Thymus (tissue), 14 donors: ENCODE results near the gene LMTK3. TPM values are rescaled to one million over a fixed set of nuclear protein-coding genes. Genes with fewer than 3 reads are reported as not detected.
A peak's percentile ranks its signal among the peaks of the same experiment; 100 is the strongest.

ENCODE experiments used
- DNase-seq, 9 donors: peaks; one replicate each; pipeline ENCODE4 v3.0.0-alpha.2; 2013; ENCODE audit warnings: low spot score in 9 of 9, low read depth in 6 of 9, missing footprints in 1 of 9
- H3K27ac ChIP-seq, 2 donors: one replicate each; pipeline ENCODE4 v1.5.1; 2013; ENCODE audit warnings: control low read depth in 1 of 2, low read depth in 1 of 2, low read length in 1 of 2, mild to moderate bottlenecking in 1 of 2, moderate library complexity in 1 of 2
- H3K27me3 ChIP-seq, 2 donors: one replicate each; pipeline ENCODE4 v1.5.1; 2013; ENCODE audit warnings: low read length in 1 of 2; ENCODE audit not compliant: control insufficient read depth in 2 of 2, insufficient read depth in 1 of 2
- H3K36me3 ChIP-seq, 2 donors: one replicate each; pipeline ENCODE4 v1.5.1; 2013; ENCODE audit warnings: low read length in 1 of 2, mild to moderate bottlenecking in 1 of 2, moderate library complexity in 1 of 2; ENCODE audit not compliant: control insufficient read depth in 2 of 2, insufficient read depth in 2 of 2
- H3K4me1 ChIP-seq, 2 donors: one replicate each; pipeline ENCODE4 v1.5.1; 2013; ENCODE audit warnings: low read length in 2 of 2; ENCODE audit not compliant: control insufficient read depth in 2 of 2, insufficient read depth in 2 of 2
- H3K4me3 ChIP-seq, 2 donors: one replicate each; pipeline ENCODE4 v1.5.1; 2013; ENCODE audit warnings: low read length in 2 of 2, control low read depth in 1 of 2, mild to moderate bottlenecking in 1 of 2
- H3K9me3 ChIP-seq, 2 donors: one replicate each; pipeline ENCODE4 v1.5.1; 2013; ENCODE audit warnings: low read length in 1 of 2, mild to moderate bottlenecking in 1 of 2; ENCODE audit not compliant: control insufficient read depth in 2 of 2, insufficient read depth in 1 of 2
- WGBS: extraction: QIAGEN DNeasy Blood & Tissue Kit; methylation state at CpG from one replicate; pipeline ENCODE4 v1.1.7; 2013; 5-methylcytosine and 5-hydroxymethylcytosine counted together
- long read RNA-seq, 10 donors: transcript quantifications; one replicate each; lab custom pipeline, GENCODE V29; 2026
- polyA plus RNA-seq: library from polyadenylated mRNA; stranded (reverse); fragments of 200-250 nt; gene quantifications from one replicate; pipeline ENCODE4 v1.2.3, GENCODE V29; 2013
- total RNA-seq: library from RNA; stranded (reverse); fragments of 120-200 nt; gene quantifications from one replicate; pipeline ENCODE4 v1.2.4, GENCODE V29; 2013
- donor health status: healthy.

LMTK3 gene, protein sequence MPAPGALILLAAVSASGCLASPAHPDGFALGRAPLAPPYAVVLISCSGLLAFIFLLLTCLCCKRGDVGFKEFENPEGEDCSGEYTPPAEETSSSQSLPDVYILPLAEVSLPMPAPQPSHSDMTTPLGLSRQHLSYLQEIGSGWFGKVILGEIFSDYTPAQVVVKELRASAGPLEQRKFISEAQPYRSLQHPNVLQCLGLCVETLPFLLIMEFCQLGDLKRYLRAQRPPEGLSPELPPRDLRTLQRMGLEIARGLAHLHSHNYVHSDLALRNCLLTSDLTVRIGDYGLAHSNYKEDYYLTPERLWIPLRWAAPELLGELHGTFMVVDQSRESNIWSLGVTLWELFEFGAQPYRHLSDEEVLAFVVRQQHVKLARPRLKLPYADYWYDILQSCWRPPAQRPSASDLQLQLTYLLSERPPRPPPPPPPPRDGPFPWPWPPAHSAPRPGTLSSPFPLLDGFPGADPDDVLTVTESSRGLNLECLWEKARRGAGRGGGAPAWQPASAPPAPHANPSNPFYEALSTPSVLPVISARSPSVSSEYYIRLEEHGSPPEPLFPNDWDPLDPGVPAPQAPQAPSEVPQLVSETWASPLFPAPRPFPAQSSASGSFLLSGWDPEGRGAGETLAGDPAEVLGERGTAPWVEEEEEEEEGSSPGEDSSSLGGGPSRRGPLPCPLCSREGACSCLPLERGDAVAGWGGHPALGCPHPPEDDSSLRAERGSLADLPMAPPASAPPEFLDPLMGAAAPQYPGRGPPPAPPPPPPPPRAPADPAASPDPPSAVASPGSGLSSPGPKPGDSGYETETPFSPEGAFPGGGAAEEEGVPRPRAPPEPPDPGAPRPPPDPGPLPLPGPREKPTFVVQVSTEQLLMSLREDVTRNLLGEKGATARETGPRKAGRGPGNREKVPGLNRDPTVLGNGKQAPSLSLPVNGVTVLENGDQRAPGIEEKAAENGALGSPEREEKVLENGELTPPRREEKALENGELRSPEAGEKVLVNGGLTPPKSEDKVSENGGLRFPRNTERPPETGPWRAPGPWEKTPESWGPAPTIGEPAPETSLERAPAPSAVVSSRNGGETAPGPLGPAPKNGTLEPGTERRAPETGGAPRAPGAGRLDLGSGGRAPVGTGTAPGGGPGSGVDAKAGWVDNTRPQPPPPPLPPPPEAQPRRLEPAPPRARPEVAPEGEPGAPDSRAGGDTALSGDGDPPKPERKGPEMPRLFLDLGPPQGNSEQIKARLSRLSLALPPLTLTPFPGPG (N-terminal part only)
- total RNA-seq (0.19 TPM), polyA plus RNA-seq (1.5 TPM)
- long read RNA-seq, donor 1 = 0 reads
- long read RNA-seq, donor 2 = 0 reads
- long read RNA-seq, donor 3 = 0 reads
- long read RNA-seq, donor 4 = 0 reads
- long read RNA-seq, donor 5 = 0 reads
- long read RNA-seq, donor 6 = 0 reads
- long read RNA-seq, donor 7 = 0 reads
- long read RNA-seq, donor 8 = 0 reads
- long read RNA-seq, donor 9 = 0 reads
- long read RNA-seq, donor 10 = 0 reads

DNA sequence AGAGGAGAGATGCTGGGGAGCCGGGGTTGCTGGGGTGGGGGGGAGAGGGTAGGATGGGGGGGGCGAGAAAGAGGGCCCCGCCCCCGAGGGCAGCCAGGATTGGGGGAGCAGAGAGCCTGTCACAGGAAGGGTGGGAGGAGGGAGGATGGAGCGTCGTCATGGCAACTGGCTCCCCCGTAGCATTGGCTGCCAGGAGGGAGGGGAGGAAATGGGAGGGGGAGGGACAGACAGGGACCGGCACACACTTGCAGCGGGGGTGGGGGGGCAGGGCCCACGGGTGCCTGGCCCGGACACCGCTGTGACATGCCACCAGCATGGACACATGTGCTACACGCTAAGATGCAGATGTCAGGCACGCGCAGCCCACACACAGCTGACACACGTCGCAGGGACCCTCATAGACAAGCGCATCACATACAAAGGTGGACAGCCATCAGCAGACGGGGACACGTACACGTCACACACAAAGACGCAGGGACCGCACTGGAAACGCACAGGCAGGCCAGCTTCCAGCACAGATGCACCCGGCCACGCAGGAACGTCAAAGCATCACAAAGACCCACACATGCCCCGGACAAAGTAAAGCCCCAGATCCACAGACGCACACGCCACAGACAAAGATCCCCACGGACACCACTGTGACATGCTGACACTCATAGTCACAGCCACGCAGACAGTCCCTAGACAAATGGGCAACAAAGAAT lies at the start of gene LMTK3:
LMTK3 (minus strand) TSS at position 36 of the 704 bp plus-strand sequence. CDS start 259 bp downstream, outside the sequence.
- Histone ChIP-seq H3K27me3 (peaks cover 37 to 62% of the 10 kb centered on the region in 2 donors), H3K36me3 (no peaks in the 10 kb centered on the region), H3K9me3 (peaks cover 0 to 11% of the 10 kb centered on the region in 2 donors), H3K4me3 (peak within 1 kb of the TSS in 1 of 2 donors; percentile 33), H3K4me1 (peaks cover 10 to 20% of the 10 kb centered on the region in 2 donors), H3K27ac (no peak within 1 kb of the TSS)
- peak in 6 of 9 donors; percentile 53 to 82 (median 66) for DNase-seq
- WGBS = 14% methylated on average over 32 of the region's 32 CpGs

DNA sequence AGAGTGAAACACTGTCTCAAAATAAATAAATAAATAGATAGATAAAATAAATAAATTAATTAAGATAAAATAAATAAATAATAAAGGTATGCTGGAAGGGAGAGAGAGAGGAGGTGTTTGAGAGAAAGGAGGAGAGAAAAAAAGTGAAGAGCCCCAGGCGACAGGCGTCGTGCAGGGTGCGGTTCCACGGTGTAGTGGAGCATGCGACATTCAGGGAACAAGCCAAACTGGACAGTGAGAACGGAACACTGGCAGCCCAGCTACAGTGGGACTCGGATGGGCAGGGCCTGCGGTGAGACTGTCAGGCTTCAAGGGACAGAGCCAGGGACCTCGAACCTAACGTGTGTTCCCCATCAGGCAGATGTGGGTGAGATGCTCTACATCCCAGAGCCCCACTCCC lies 49.8 kb upstream of the LMTK3 start:
- H3K27ac ChIP-seq = no peak overlapping the region
- peaks cover 4 to 30% of the 10 kb centered on the region in 2 donors for H3K27me3 ChIP-seq
- no peaks in the 10 kb centered on the region for H3K36me3 ChIP-seq
- H3K4me3 ChIP-seq = no peak overlapping the region
- WGBS = 93% methylated on average over 11 of the region's 11 CpGs
- H3K9me3 ChIP-seq = no peaks in the 10 kb centered on the region
- H3K4me1 ChIP-seq = no peaks in the 10 kb centered on the region
- no peak for DNase-seq

DNA sequence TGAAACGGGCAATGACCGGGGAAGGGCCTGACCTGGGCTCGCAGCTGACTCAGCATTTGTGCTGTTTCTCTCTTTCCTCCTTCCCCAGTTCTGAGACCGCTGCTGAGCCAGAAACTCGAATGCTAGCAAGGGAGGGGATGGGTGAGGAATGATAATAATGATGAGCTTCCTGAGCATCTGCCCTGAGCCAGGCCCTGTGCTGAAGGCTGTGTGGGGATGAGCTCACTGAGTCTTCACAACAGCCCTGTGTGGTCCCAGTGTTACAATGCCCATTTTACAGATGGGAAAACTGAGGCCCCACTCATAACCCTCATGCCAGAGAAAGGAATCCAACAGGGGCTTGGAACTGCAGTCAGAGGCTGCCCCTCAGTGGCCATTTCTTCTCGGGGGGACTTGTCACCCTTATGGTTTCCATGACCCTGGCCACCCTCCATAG lies 48.5 kb upstream of the LMTK3 start:
- H3K4me1 ChIP-seq = no peaks in the 10 kb centered on the region
- 90% methylated on average over 6 of the region's 6 CpGs for WGBS
- no peak overlapping the region for H3K4me3 ChIP-seq
- no peak overlapping the region for H3K27ac ChIP-seq
- H3K36me3 ChIP-seq = no peaks in the 10 kb centered on the region
- H3K27me3 ChIP-seq = peaks cover 4 to 30% of the 10 kb centered on the region in 2 donors
- no peak for DNase-seq
- no peaks in the 10 kb centered on the region for H3K9me3 ChIP-seq

DNA sequence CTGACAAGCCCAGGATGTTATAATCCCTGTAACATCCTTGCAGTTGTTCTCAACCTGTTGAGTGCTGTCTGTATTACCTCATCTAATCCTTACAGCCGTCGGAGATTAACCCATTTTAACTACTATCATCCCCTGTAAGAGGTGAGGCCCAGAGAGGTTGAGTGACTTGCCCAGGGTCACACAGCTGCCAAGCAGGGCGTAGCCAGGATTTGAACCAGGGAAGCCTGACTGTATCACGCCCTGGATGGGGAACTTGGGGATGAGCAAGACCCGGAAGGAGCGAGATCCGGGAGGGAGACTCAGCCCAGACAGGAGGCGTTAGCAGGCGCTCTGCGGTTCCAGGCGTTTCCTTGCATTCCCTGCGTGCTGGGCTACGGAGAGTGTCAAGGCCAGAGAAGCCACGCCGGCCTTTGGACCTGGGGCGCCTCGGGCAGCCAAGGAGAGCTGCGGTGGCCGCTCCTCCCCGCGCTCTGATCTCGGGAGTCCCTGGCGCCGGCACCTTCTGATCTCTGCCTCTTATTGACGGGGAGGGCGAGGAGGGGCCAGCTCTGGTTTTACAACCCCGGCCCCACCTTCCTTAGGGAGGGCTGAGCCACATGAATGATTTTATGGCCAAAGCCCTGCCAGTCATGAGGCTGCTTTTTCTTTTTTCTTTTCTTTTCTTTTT lies 46.5 kb upstream of the LMTK3 start:
- DNase-seq = no peak
- Histone ChIP-seq H3K27ac (no peak overlapping the region), H3K36me3 (no peaks in the 10 kb centered on the region), H3K9me3 (no peaks in the 10 kb centered on the region), H3K4me1 (no peaks in the 10 kb centered on the region), H3K27me3 (peaks cover 4 to 35% of the 10 kb centered on the region in 2 donors), H3K4me3 (no peak overlapping the region)
- WGBS = 17% methylated on average over 27 of the region's 27 CpGs

DNA sequence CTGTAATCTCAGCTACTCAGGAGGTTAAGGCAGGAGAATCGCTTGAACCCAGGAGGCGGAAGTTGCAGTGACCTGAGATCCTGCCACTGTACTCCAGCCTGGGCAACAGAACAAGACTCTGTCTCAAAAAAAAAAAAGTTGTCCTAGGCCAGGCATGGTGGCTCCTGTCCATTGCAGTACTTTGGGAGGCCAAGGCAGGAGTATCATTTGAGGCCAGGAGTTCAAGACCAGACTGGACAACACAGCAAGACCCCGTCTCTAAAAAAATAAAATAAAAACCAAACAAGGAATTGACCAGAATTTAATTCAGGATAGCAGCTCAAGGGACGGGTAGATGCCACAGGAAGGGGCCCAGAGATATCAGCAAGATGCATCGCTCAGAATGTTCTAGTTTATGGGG lies 45.2 kb upstream of the LMTK3 start:
- no peak for DNase-seq
- Histone ChIP-seq H3K9me3 (no peaks in the 10 kb centered on the region), H3K4me3 (no peak overlapping the region), H3K4me1 (no peaks in the 10 kb centered on the region), H3K27me3 (peaks cover 4 to 35% of the 10 kb centered on the region in 2 donors), H3K27ac (no peak overlapping the region), H3K36me3 (no peaks in the 10 kb centered on the region)
- 98% methylated on average over 5 of the region's 5 CpGs for WGBS

DNA sequence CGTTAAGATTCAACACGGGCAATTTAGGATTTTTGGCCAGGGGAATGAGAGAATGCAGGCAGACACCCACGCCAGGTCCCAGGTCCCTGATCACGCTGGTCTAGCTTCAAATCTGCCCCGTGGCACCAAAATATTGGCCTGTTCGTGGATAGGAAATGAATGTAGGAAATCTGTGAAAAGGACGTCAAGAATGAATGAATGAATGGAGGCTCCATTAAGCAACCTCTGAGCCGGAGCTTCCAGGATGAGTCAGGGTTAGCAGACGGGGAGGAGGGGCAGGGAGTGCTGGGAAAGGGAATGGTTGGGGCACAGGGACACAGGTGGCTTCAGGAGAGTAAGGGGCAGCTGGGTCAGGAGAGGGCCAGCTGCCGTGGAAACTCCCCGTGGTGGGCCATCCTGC lies 44.5 kb upstream of the LMTK3 start:
- H3K4me1 ChIP-seq = no peaks in the 10 kb centered on the region
- no peak overlapping the region for H3K27ac ChIP-seq
- H3K27me3 ChIP-seq = peaks cover 4 to 33% of the 10 kb centered on the region in 2 donors
- no peaks in the 10 kb centered on the region for H3K36me3 ChIP-seq
- H3K4me3 ChIP-seq = no peak overlapping the region
- H3K9me3 ChIP-seq = no peaks in the 10 kb centered on the region
- DNase-seq = no peak
- WGBS = 88% methylated on average over 11 of the region's 11 CpGs

DNA sequence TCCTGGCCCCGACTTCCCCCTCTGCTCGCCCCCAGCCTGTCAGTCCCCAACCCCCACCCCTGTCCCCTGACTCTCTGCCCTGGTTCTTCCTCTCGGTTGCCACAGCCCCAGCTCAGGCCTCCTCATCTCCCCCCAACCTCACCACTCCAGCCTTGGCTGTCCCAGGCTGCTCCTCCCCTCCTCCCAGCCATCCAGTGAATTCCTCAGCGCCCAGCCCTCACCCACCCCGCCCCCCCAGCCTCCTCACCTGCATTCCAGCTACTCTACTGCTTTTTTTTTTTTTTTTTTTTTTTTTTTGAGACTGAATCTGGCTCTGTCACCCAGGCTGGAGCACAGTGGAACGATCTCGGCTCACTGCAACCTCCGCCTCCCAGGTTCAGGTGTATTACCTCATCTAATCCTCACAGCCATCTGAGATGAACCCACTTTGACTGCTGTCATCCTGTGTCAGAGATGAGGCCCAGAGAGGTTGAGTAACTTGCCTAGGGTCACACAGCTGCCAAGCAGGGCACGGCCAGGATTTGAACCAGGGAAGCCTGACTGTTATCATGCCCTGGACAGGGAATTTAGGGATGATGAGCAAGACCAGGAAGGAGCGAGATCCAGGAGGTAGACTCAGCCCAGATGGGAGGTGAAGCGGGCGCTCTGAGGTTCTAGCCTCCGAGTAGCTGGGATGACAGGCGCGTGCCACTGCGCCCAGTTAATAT lies 42.9 kb upstream of the LMTK3 start:
- WGBS = 72% methylated on average over 16 of the region's 16 CpGs
- Histone ChIP-seq H3K4me1 (no peaks in the 10 kb centered on the region), H3K27me3 (peaks cover 4 to 28% of the 10 kb centered on the region in 2 donors), H3K9me3 (peaks cover 0 to 1% of the 10 kb centered on the region in 2 donors), H3K27ac (no peak overlapping the region), H3K36me3 (no peaks in the 10 kb centered on the region), H3K4me3 (no peak overlapping the region)
- no peak for DNase-seq
